ENCODE results near the gene RNF151. TPM values are rescaled to one million over a fixed set of nuclear protein-coding genes. Genes with fewer than 3 reads are reported as not detected.

RNF151 gene
- total RNA-seq, 2 donors from 2014 or later, result not detected

GRCh38 chr16:1998852-1999801, 32.5 kb downstream of the RNF151 start:
- Histone ChIP-seq H3K9ac (ENCODE audit: low read depth in 2 of 2, low read length in 2 of 2) (no peak overlapping the region), H3K4me1 (peaks cover 3% of the 10 kb centered on the region), H3K9me3 (no peaks in the 10 kb centered on the region), H3K36me3 (peaks cover 41% of the 10 kb centered on the region), H3K27me3 (no peaks in the 10 kb centered on the region), H3K27ac (peak overlapping the region; percentile 27), H3K4me3 (no peak overlapping the region)
- intact Hi-C loops (cut with DNase I), result no loop called here
- no peak for TF ChIP-seq CTCF (IDR thresholded peaks at IDR 0.05)
- no peak for DNase-seq

GRCh38 chr16:1999866-2000514, 33.3 kb downstream of the RNF151 start:
- TF ChIP-seq CTCF (IDR thresholded peaks at IDR 0.05), result no peak

GRCh38 chr16:2001035-2001434, 34.4 kb downstream of the RNF151 start:
- Histone ChIP-seq H3K27ac (no peak overlapping the region), H3K27me3 (no peaks in the 10 kb centered on the region), H3K4me3 (no peak overlapping the region), H3K36me3 (peaks cover 41% of the 10 kb centered on the region), H3K4me1 (peaks cover 15% of the 10 kb centered on the region), H3K9ac (ENCODE audit: low read depth in 2 of 2, low read length in 2 of 2) (no peak overlapping the region), H3K9me3 (no peaks in the 10 kb centered on the region)
- no peak for TF ChIP-seq CTCF (IDR thresholded peaks at IDR 0.05)
- no peak for DNase-seq
- intact Hi-C loops (cut with DNase I), result no loop called here

More at GRCh38 chr16:1999866-2000514, 33.3 kb downstream of the RNF151 start:
- H3K4me1 ChIP-seq, result peaks cover 11% of the 10 kb centered on the region
- H3K27me3 ChIP-seq, result no peaks in the 10 kb centered on the region
- H3K36me3 ChIP-seq, result peaks cover 41% of the 10 kb centered on the region
- no peak overlapping the region for H3K9ac ChIP-seq (ENCODE audit: low read depth in 2 of 2, low read length in 2 of 2)
- H3K4me3 ChIP-seq, result no peak overlapping the region
- no peaks in the 10 kb centered on the region for H3K9me3 ChIP-seq
- DNase-seq, result no peak
- no peak overlapping the region for H3K27ac ChIP-seq
- intact Hi-C loops (cut with DNase I), result no loop called here

- H3K9me3 ChIP-seq, result no peaks in the 10 kb centered on the region
- no peak for TF ChIP-seq CTCF (IDR thresholded peaks at IDR 0.05)
- no peak overlapping the region for H3K27ac ChIP-seq
- DNase-seq, result no peak
- peaks cover 41% of the 10 kb centered on the region for H3K36me3 ChIP-seq
- H3K9ac ChIP-seq (ENCODE audit: low read depth in 2 of 2, low read length in 2 of 2), result no peak overlapping the region
- H3K27me3 ChIP-seq, result no peaks in the 10 kb centered on the region
- no peak overlapping the region for H3K4me3 ChIP-seq
- peaks cover 15% of the 10 kb centered on the region for H3K4me1 ChIP-seq
- intact Hi-C loops (cut with DNase I), result no loop called here
These were observed 35.0 kb downstream of the RNF151 start for GRCh38 chr16:2001456-2002355.
